ENCODE measurements around the gene OSBPL2.

DNA sequence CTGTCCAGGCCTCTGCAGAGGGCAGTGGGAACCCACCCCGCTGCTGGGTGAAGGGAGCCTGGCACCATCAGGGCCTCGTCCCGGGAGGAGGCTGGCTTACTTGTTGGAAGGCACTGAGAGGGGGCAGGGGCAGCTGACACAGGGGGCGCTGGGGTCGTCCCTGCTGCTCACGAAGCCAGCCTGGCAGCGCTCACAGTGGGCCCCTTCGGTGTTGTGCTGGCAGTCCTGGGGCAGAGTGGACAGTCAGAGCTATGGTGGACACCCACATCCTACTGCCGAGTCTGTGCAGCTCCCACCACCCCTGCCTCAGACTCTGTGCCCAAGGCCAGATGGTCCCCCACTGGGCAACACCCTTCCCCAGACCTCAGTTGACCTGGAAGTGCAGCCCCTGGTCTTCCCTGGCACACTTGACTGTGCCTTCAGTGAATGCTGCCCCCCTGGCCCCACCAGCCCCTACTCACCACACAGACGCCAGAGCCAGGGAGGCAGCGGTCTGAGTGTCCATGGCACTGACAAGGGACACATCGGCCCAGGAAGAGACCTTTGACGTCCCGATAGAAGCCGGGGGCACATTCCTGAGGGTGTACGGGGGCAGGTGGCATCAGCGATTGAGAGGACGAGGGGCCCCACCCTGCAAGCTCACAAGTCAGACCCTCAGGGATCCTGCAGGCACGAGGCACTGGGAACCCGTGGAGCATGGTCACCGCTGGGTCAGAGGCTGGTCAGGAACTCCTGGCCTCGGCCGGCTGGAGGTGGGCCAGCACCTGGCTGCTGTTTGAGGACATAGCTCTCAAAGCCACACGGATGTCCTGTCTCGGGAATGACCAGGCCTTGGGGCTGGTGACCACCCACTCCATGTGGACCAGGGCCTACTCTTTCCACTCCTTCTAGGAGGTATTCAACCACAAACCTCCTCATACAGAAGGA, 85.9 kb downstream of the OSBPL2 start:
- TF ChIP-seq, protein P1, sequence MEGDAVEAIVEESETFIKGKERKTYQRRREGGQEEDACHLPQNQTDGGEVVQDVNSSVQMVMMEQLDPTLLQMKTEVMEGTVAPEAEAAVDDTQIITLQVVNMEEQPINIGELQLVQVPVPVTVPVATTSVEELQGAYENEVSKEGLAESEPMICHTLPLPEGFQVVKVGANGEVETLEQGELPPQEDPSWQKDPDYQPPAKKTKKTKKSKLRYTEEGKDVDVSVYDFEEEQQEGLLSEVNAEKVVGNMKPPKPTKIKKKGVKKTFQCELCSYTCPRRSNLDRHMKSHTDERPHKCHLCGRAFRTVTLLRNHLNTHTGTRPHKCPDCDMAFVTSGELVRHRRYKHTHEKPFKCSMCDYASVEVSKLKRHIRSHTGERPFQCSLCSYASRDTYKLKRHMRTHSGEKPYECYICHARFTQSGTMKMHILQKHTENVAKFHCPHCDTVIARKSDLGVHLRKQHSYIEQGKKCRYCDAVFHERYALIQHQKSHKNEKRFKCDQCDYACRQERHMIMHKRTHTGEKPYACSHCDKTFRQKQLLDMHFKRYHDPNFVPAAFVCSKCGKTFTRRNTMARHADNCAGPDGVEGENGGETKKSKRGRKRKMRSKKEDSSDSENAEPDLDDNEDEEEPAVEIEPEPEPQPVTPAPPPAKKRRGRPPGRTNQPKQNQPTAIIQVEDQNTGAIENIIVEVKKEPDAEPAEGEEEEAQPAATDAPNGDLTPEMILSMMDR (IDR thresholded peaks at IDR 0.05): no peak
- TF ChIP-seq, protein P2, sequence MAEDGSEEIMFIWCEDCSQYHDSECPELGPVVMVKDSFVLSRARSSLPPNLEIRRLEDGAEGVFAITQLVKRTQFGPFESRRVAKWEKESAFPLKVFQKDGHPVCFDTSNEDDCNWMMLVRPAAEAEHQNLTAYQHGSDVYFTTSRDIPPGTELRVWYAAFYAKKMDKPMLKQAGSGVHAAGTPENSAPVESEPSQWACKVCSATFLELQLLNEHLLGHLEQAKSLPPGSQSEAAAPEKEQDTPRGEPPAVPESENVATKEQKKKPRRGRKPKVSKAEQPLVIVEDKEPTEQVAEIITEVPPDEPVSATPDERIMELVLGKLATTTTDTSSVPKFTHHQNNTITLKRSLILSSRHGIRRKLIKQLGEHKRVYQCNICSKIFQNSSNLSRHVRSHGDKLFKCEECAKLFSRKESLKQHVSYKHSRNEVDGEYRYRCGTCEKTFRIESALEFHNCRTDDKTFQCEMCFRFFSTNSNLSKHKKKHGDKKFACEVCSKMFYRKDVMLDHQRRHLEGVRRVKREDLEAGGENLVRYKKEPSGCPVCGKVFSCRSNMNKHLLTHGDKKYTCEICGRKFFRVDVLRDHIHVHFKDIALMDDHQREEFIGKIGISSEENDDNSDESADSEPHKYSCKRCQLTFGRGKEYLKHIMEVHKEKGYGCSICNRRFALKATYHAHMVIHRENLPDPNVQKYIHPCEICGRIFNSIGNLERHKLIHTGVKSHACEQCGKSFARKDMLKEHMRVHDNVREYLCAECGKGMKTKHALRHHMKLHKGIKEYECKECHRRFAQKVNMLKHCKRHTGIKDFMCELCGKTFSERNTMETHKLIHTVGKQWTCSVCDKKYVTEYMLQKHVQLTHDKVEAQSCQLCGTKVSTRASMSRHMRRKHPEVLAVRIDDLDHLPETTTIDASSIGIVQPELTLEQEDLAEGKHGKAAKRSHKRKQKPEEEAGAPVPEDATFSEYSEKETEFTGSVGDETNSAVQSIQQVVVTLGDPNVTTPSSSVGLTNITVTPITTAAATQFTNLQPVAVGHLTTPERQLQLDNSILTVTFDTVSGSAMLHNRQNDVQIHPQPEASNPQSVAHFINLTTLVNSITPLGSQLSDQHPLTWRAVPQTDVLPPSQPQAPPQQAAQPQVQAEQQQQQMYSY (CRISPR knock-in tag; IDR thresholded peaks at IDR 0.05): no peak
- TF ChIP-seq TEAD4 (CRISPR knock-in tag; IDR thresholded peaks at IDR 0.05) (no peak), IRF2 (CRISPR knock-in tag; IDR thresholded peaks at IDR 0.05; ENCODE audit: borderline replicate concordance, low read depth) (no peak), TCF7 (CRISPR knock-in tag; IDR thresholded peaks at IDR 0.05; ENCODE audit: low read depth) (no peak), NFYB (CRISPR knock-in tag; conservative IDR thresholded peaks at IDR 0.05; ENCODE audit: low read depth) (no peak), JUN (CRISPR knock-in tag; IDR thresholded peaks at IDR 0.05) (no peak), NR2C2 (CRISPR knock-in tag; IDR thresholded peaks at IDR 0.05) (no peak)
- TF ChIP-seq, protein P3, sequence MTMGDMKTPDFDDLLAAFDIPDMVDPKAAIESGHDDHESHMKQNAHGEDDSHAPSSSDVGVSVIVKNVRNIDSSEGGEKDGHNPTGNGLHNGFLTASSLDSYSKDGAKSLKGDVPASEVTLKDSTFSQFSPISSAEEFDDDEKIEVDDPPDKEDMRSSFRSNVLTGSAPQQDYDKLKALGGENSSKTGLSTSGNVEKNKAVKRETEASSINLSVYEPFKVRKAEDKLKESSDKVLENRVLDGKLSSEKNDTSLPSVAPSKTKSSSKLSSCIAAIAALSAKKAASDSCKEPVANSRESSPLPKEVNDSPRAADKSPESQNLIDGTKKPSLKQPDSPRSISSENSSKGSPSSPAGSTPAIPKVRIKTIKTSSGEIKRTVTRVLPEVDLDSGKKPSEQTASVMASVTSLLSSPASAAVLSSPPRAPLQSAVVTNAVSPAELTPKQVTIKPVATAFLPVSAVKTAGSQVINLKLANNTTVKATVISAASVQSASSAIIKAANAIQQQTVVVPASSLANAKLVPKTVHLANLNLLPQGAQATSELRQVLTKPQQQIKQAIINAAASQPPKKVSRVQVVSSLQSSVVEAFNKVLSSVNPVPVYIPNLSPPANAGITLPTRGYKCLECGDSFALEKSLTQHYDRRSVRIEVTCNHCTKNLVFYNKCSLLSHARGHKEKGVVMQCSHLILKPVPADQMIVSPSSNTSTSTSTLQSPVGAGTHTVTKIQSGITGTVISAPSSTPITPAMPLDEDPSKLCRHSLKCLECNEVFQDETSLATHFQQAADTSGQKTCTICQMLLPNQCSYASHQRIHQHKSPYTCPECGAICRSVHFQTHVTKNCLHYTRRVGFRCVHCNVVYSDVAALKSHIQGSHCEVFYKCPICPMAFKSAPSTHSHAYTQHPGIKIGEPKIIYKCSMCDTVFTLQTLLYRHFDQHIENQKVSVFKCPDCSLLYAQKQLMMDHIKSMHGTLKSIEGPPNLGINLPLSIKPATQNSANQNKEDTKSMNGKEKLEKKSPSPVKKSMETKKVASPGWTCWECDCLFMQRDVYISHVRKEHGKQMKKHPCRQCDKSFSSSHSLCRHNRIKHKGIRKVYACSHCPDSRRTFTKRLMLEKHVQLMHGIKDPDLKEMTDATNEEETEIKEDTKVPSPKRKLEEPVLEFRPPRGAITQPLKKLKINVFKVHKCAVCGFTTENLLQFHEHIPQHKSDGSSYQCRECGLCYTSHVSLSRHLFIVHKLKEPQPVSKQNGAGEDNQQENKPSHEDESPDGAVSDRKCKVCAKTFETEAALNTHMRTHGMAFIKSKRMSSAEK (CRISPR knock-in tag; IDR thresholded peaks at IDR 0.05; ENCODE audit: borderline replicate concordance): no peak
- TF ChIP-seq, protein P4, sequence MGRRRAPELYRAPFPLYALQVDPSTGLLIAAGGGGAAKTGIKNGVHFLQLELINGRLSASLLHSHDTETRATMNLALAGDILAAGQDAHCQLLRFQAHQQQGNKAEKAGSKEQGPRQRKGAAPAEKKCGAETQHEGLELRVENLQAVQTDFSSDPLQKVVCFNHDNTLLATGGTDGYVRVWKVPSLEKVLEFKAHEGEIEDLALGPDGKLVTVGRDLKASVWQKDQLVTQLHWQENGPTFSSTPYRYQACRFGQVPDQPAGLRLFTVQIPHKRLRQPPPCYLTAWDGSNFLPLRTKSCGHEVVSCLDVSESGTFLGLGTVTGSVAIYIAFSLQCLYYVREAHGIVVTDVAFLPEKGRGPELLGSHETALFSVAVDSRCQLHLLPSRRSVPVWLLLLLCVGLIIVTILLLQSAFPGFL (CRISPR knock-in tag; IDR thresholded peaks at IDR 0.05; ENCODE audit: borderline replicate concordance): no peak
- TF ChIP-seq, protein P5, sequence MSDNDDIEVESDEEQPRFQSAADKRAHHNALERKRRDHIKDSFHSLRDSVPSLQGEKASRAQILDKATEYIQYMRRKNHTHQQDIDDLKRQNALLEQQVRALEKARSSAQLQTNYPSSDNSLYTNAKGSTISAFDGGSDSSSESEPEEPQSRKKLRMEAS (CRISPR knock-in tag; IDR thresholded peaks at IDR 0.05): no peak

All from WTC11 (cell line).